GM18508 (cell line): Measurements from ENCODE around the gene RPLP2.

Source experiments
- ATAC-seq: cut with Tn5 transposase; IDR thresholded peaks from one replicate; pipeline ENCODE4 v1.9.1; 2021; ENCODE audit warnings: moderate number of reproducible peaks; ENCODE audit not compliant: insufficient read depth, unreplicated experiment

RPLP2 gene

DNA sequence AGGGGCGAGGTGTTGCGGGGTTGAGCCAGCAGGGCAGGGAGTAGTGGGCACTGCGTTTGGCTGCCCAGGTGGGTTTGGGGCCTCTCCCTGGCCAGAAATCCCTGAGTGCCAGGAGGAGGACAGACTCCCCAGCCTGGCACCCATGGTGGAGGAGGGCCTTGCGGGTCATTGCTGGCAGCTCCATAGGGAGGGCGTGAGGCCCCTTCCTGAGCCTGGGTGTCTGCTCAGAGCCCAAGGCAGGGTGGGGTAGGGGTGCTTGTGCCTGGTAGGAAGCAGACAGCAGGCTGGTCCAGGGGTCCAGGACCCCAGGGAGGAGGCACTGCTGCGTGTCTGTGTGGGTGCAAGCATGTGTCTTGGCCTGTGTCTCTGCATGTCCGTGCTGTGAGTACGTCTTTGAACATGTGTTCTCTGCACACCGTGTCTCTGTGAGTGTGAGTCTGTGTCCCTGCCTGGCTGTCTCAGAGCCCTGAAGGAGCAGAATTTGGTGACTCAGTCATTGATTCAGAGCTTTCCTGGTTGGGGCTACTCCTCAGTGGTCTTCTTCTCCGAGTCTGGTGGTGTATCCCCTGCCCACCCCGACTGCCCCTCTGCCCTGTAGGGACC, 36.8 kb downstream of the RPLP2 start:
- no peak for ATAC-seq

DNA sequence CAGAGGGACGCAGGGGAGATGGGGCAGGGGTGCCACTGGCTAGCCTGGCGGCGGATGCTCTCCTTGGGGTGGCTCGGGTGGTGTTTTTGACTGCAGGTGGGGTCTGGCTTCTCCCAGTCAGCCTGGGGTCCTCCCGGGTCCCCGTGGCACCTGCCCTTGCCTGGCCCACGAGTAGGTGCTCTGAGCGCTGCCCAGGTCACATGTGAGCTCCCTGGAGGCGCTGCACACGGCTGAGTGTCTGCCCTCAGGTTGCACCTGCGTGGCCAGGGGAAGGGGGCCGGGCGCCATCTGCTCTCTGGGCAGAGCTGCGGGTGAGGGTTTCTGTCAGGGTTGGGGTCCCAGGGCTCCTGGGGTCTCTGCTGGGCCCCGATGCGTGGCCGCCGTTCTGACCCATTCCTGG, 38.1 kb downstream of the RPLP2 start:
- no peak for ATAC-seq

DNA sequence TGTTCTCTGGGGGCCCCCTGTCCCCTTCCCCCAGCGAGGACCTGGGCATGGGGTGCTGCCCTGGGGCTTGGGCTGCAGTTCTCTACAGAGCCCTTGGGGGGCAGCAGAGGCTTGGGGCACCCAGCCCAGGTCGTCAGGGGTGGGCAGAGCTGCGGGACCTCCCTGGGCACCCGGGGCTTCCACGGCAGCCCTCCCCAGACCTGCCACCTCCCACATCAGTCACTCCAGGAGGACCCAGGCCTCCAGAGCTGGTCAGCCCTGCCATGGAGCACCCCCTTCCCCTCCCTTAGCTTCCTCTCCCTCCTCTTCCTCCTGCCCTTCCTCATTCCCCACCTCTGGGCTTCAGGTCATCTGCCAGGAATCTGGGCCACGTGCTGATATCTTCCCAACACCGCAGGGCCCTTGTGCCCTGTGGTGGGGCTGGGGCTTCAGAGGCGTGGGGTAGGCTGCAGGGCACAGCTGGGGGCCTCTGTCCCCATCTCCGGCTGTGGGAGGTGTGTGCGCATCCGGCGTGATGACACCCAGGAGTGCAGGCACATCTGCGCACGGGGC, 38.7 kb downstream of the RPLP2 start:
- no peak for ATAC-seq

DNA sequence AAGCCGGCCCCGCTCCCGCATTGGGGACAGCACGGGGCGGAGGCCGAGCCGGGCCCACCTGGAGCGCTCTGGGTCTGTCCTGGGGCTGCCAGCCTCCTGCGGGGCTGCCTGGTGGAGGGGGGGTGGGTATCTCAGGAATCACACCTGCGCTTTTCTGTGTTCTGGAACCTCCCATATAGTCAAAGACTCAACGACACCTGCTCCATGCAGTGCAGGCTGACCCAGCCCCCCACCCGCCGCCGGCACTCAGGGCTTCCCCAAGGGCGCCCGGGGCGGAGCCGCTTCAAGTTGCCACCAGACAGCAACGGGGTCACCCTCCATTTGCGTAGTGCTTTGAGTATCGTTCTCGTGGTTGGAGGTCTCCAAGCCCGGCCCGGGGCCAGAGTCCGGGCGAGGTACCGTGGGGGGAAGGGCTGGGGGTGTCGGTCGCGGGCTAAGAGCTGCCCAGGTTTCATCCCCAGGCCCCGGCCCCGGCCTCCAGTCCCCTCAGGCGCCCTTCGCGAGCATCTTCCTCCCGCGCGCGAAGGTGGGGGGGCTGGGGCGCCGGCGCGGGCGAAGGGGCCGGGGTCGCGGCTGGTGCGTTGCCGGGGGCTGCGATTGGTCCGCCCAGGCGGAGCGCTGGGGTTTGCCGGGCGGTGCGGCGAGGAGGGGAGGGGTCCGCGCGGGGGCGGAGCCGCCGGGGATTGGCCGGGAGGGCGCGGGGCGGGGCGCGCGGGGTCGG, 39.5 kb downstream of the RPLP2 start:
- no peak for ATAC-seq

DNA sequence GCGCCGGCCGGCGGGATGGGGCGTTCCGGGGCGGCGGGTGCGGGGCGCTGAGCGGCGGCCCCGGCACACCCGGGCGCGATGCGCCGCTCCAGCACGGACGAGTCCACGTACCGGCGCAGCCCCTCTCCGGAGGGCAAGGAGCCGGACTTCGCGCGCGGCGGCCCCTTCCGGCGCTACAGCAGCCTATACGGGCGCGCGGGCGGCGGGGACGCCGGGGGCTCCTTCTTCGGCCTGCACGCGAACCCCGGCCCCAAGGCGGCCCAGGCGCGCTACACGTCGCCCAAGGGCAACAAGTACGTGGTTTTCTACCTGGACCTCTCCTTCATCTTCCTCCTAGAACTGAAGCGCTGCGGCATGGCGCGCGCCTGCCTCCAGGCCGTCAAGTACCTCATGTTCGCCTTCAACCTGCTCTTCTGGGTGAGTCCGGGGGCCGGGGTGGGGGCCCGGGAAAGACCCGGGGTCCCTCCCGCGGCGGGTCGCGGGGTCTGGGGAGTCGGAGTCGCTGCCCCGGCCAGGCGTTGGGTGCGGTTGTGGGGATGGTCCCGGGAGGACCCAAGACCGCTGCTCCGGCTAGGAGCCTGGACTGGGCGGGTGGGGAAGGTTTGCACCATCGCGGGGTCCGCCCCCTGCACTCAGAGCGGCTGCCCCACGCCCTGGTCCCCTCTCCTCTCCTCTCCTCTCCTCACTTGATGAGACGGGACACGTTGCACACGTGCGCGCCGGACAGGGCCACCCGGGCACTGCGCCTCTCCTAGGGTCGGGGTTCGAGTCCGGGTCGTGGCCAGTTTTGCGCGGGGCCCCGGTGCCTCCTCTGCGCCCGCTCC, 40.4 kb downstream of the RPLP2 start:
- no peak for ATAC-seq

DNA sequence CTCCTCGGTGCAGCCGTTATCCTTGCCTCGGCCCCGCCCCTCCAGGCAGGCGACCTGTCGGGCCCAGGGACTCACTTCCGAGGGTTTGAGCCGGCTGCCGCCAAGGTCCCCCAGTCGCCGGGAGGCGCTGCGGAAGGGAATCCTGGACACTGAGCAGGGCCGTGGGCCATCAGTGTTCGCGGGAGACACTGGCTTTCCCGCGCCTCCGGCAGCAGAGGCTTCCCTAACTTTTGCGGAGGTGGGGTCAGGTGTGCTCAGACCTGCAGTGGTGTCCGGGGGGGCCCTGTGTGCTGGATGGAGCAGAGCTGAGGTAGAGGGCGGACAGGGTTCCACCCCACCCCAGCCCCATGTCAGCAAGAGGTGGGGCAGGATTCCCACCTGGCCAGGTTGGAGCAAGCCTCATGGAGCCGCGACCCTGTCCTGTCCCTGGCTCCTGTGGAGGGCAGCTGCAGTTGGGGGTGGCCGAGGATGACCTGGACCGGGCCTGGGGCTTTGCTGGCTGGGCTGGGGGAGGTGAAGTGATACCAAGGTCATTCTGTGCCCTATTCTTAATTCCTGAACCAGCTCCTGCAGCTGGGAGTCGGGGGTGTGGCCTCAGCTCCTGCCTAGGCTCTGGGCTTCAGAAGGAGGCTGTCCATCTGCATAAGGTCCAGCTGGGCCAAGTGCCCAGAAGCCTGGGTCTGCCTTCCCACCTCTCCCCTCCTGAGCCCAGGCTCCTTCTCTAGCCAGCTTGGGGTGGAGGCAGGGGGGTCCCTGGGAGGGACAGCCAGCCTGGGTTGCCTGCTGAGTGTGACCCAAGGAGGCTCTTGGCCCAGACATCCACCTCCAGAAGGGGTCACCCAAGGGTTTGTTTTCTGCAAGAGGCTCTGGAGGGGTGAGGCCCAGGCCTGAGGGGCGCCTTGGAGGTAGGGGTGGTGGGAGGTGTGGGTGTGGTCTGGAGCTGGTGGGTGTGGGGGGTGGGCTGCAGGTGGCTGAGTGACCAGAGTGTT, 41.3 kb downstream of the RPLP2 start:
- ATAC-seq, result no peak

DNA sequence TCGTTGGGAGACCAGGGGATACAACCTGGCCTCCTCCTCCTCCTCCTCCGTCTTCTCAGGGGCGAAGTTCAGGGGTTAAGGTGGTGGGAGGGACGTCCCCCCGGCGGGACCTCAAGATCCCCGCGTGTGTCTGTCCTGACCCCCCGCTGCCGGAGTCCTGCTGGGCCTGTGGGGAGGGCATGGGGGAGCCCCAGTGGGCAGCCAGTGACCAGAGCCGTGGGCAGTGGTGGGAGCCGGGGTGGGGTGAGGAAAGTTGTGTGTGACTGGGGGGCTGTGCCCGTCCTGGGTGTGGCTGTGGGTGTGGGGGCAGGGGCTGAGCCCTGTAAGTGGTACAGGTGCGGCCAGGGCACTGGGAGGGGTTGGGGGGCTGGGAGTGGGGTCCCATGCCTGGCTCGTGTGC, 43.0 kb downstream of the RPLP2 start:
- no peak for ATAC-seq

DNA sequence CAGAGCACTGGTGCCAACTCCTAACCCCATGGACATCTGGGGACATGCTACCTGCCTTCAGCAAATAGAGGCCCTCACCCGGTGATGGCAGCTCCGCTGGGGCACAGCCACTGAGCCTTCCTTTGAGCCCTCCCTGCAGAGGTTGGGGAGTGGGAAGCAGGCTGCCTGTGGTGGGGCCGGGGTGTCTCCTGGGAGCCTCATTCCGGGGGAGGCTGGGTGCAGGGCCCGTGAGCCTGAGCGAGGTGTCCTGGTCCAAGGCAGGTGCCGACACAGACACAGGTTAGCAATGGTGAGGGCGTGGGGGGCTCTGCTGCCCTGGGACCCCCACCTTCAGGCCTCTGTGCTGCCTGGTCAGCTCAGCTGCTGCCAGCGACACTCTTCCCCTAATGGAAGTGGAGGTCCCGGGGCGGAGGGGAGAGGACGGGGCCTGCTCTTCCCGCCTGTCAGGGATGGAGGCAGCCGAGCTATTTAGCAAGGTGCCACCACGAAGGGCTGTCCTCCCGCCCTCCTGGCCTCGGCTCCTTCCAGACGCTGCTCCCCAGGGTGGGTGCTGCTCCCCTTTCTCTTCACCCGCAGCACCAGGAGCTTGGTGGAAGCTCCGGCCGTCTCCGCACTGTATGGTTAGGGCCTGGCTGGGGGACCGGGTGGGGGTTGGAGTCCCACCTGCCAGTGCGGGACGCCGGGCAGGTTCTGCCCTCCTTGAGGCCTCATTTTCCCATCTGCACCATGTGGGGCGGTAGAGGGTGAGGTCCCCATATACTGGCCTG, 44.1 kb downstream of the RPLP2 start:
- no peak for ATAC-seq

DNA sequence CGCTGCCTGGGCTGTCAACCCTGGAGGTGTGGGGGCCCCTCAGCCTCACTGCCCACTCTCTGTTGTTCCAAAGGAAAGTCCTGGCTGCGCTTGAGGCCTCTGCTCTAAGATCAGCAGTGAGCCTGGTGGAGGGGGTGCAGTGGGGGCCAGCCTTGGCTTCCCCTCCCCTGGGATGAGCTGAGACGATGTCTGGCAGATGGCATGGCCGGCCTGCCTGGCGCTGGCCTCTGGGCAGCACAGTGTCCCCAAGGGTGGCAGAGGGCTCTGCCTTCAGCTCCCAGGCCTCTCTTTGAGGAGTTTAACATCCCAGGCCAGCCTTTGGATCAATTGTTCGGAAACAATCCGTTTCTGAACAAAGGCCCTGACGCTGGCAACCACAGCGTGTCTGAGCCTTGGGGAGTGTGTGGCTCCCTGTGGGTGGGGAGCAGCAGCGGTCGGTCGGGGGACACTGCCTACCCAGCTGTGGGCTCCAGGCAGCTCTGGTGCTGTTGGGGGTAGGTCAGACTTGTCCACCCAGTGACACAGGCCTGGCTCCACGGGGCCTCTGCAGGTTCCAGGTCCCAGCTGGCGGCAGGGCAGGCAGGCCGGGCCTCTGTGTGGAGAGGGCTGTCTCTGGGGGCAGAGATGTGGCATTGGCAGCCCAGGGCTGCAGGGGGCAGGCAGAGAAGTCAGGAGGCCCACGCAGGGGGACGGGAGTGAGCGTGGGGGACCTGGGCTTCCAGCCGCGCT, 45.0 kb downstream of the RPLP2 start:
- ATAC-seq, result no peak

DNA sequence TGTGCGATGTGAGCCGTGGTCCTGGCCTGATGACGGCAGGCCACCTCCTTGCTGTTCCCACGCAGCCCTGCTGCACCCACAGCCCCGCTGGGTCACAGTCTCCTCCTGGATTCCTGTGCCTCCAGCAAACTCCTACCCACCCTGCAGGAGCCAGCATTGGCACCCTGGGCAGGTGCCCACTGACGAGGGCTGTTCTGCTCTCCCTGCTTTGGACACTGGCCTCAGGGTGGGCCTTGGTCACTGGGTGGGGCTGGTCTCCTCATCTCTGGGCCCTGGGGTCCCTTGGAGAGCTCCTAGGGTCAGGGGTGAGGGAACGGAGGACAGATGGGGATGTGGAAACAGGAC, 45.5 kb downstream of the RPLP2 start:
- no peak for ATAC-seq

DNA sequence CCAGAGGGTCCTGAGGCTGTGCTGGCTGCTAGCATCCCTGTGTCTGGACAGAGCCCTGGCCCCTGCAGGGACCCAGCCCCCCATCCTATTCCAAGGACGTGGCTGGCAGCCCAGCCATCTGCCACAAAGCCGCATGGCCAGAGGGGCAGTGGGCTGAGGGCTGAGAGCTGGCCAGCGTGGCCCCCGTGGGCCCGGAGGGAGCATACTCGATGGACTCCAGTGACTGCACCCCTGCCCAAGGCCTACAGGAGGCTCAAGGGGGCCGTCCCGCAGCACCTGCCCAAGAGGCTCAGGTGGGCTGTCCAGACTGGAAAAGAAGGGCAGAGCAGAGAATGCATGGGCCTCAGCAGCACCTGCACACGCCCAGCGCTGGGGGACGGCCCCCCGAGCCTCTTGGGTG, 46.0 kb downstream of the RPLP2 start:
- ATAC-seq, result no peak

DNA sequence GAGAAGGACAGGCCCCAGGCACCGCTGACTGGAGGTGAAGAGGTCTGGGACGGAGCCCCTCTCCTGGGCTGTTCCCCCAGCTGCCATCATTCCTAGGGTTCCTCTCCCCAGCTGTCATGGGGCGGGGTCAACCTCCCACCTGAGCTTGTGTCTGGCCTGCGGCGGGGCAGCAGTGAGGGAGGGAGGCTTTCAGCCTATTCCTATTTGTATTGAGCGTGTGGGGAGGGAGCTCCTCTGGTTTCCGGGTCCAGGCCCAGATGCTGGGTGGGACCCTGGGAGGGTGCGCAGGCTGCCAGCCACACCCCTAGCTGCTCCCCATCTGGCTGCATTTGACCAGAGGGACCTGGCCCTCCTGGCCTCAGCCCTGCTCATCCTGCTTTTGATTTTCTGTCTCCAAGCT, 46.6 kb downstream of the RPLP2 start:
- no peak for ATAC-seq

DNA sequence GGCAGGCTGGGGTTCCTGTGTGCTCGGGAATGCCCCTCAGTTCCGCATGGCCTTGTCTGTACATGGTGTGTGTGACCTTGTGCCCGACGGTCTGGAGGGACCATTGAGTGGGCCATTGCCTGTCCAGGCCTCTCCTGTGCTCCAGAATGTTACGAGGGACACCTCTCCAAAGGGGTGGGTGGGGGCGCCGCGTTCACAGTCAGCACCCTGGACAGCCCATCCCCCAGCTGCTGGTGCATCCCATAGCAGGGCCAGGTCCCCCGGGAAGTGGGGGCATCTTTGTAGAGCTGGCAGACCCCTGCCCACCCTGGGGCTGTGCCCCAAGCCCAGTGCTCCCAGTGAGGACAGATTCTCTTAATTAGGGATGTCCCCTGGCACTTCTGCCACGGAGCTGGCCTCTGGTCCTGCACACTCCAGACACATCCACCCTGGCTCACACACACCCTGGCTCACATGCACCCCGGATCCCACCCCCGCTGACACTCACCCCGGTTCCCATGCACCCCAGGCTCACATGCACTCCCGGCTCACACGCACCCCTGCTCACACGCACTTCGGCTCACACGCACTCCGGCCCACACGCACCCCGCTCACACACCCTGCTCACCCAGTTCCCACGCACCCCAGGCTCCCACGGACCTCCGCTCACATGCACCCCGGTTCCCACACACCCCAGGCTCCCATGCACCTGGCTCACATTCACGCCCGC, 48.4 kb downstream of the RPLP2 start:
- ATAC-seq, result no peak

DNA sequence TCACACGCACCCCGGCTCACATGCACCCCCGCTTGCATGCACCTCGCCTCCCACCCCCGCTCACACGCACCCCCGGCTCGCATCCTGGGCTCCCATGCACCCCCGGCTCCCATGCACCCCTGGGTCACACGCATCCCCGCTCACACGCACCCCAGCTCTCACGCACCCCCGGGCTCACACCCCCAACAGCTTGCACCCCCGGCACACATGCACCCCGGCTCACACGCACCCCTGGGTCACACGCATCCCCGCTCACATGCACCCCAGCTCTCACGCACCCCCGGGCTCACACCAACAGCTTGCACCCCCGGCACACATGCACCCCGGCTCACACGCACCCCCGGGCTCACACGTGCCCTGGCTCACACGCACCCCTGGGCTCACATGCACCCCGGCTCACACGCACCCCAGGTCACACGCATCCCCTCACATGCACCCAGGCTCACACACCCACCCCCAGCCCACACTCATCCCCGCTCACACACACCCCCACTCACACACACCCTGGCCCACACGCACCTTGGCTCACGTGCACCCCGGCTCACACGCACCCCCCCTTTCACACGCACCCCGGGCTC, 49.1 kb downstream of the RPLP2 start:
- no peak for ATAC-seq

DNA sequence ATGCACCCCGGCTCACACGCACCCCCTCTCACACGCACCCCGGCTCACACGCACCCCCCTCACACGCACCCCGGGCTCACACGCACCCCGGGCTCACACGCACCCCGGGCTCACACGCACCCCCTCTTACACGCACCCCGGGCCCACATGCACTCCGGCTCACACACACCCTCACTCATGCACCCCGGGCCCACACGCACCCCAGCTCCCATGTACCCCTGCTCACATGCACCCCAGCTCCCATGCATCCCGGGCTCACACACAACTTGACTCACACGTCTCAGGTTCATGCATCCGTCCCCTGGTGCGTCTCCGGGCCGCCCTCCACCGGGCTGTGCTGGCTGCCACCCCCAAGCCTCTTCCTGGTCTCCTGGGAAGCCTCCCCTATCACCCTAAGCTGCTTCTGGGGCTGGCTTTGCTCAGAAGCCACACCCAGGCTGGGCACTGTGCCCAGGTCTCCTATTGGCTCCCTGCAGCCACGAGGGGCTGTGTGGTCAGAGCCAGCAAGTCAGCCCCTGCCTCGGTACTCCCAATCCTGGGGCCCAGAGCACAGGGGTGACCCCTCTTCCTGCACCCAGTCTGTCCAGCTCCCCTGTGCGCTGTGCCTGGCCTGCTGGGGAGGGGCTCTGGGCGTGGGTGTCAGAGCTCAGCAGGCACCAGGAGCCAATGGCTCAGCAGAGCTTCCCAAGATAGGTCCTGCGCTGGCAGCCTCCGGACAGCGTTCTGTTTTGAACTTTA, 49.8 kb downstream of the RPLP2 start:
- ATAC-seq, result no peak

DNA sequence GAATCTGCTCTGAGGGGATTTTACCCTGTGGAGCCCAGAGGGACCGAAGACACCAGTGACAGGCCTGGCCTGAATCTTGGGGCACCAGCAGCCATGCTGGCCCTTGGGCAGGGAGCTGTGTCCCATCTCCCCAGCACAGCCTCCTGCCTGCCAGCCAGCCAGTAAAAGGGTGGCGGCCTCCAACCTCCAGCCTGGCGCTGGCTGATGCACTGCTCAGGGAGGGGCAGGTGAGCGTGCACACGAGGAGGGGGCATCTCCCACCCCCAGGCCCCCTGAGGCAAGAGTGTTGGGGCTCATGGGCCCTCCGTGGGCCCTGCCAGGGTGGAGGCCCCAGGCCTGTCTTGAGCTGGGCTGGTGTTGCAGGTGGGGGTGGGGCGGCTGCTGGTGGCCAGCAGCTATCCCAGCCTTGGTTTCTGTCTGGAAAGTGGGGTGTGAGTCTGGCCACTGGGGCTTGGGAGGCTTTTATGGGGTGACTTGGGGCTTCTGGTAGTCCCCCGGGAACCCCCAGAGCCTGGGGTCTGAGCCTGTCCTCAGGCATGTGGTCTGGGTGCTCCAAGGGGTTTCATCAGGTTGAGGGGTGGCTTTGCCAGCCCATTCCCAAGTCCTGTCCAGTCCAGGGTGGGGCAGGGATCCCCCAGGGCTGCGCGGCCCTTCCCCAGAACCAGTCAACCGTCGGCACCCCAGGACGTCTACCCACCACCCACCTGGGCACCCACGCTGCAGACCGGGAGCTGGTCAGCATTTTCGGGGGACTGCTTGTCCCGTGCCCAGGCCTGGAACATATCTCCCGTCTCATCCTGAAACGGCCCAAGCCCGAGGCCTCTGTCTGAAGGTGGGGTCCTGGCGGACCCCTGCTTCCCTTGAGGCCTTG, 50.7 kb downstream of the RPLP2 start:
- no peak for ATAC-seq
